Lower leg skin (tissue), 4 donors: ENCODE data around the gene SCG5. TPM values are rescaled to one million over a fixed set of nuclear protein-coding genes. Genes with fewer than 3 reads are reported as not detected.

ENCODE experiments used
- DNase-seq, 2 donors: peaks; one replicate each; pipeline ENCODE4 v3.0.0-alpha.2; 2019; ENCODE audit warnings: low spot score in 2 of 2
- H3K4me3 ChIP-seq: fragments of 200-600 bp; sonication (generic); 2 replicates; pipeline ENCODE4 v1.5.1; 2017; ENCODE audit warnings: mild to moderate bottlenecking, low read depth; ENCODE audit not compliant: poor library complexity, severe bottlenecking
- CTCF ChIP-seq, 3 donors: fragments of 450-650 bp; IDR thresholded peaks; one replicate each; pipeline ENCODE4 v1.5.1; 2016; ENCODE audit warnings: antibody characterized with exemption in 3 of 3, mild to moderate bottlenecking in 3 of 3, moderate library complexity in 2 of 3
- POLR2A ChIP-seq, 2 donors: fragments of 450-650 bp; IDR thresholded peaks; one replicate each; pipeline ENCODE4 v1.6.1; 2016 to 2017; ENCODE audit warnings: antibody characterized with exemption in 2 of 2, mild to moderate bottlenecking in 1 of 2, moderate library complexity in 1 of 2
- WGBS, 2 donors: methylation state at CpG; one replicate each; pipeline ENCODE4 v1.1.5; 2018; 5-methylcytosine and 5-hydroxymethylcytosine counted together
- intact Hi-C: fragments of 100-400 bp; cut with DNase I; formaldehyde crosslinking; loops from one replicate; pipeline ENCODE4 v1.15.0; 2023; ENCODE audit warnings: low total_unique reads
- total RNA-seq, 4 donors: library from RNA; depleted of rRNA; stranded (reverse); fragments of >200 nt; gene quantifications; one replicate each; pipeline ENCODE4 v1.1.0, GENCODE V29; 2016

SCG5 gene
- total RNA-seq, 4 donors from 2014 or later: 0.61 to 1.9 (median 1.1) TPM

- intact Hi-C loops: no loop called here
- H3K4me3 ChIP-seq: no peak overlapping the region
- 84% methylated on average over 10 of the region's 10 CpGs for WGBS, 2 donors
- no peak for DNase-seq
- TF ChIP-seq CTCF (IDR thresholded peaks at IDR 0.05) (no peak), POLR2A (IDR thresholded peaks at IDR 0.05) (no peak)
Observed at GRCh38 chr15:32729700-32730395, 88.3 kb downstream of the SCG5 start.

DNA sequence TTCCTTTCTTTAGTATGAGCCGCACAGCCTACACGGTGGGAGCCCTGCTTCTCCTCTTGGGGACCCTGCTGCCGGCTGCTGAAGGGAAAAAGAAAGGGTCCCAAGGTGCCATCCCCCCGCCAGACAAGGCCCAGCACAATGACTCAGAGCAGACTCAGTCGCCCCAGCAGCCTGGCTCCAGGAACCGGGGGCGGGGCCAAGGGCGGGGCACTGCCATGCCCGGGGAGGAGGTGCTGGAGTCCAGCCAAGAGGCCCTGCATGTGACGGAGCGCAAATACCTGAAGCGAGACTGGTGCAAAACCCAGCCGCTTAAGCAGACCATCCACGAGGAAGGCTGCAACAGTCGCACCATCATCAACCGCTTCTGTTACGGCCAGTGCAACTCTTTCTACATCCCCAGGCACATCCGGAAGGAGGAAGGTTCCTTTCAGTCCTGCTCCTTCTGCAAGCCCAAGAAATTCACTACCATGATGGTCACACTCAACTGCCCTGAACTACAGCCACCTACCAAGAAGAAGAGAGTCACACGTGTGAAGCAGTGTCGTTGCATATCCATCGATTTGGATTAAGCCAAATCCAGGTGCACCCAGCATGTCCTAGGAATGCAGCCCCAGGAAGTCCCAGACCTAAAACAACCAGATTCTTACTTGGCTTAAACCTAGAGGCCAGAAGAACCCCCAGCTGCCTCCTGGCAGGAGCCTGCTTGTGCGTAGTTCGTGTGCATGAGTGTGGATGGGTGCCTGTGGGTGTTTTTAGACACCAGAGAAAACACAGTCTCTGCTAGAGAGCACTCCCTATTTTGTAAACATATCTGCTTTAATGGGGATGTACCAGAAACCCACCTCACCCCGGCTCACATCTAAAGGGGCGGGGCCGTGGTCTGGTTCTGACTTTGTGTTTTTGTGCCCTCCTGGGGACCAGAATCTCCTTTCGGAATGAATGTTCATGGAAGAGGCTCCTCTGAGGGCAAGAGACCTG, 89.5 kb downstream of the SCG5 start:
- no peak overlapping the region for H3K4me3 ChIP-seq
- no peak for DNase-seq
- intact Hi-C loops: no loop called here
- no peak for TF ChIP-seq CTCF (IDR thresholded peaks at IDR 0.05)
- TF ChIP-seq POLR2A (IDR thresholded peaks at IDR 0.05): no peak
- 51 to 57% methylated on average over 27 of the region's 27 CpGs for WGBS, 2 donors

DNA sequence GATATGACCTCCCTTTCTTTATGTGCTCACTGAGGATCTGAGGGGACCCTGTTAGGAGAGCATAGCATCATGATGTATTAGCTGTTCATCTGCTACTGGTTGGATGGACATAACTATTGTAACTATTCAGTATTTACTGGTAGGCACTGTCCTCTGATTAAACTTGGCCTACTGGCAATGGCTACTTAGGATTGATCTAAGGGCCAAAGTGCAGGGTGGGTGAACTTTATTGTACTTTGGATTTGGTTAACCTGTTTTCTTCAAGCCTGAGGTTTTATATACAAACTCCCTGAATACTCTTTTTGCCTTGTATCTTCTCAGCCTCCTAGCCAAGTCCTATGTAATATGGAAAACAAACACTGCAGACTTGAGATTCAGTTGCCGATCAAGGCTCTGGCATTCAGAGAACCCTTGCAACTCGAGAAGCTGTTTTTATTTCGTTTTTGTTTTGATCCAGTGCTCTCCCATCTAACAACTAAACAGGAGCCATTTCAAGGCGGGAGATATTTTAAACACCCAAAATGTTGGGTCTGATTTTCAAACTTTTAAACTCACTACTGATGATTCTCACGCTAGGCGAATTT, 91.2 kb downstream of the SCG5 start:
- H3K4me3 ChIP-seq: no peak overlapping the region
- 77 to 79% methylated on average over 6 of the region's 6 CpGs for WGBS, 2 donors
- TF ChIP-seq CTCF (IDR thresholded peaks at IDR 0.05) (no peak), POLR2A (IDR thresholded peaks at IDR 0.05) (no peak)
- no peak for DNase-seq
- intact Hi-C loops: no loop called here

DNA sequence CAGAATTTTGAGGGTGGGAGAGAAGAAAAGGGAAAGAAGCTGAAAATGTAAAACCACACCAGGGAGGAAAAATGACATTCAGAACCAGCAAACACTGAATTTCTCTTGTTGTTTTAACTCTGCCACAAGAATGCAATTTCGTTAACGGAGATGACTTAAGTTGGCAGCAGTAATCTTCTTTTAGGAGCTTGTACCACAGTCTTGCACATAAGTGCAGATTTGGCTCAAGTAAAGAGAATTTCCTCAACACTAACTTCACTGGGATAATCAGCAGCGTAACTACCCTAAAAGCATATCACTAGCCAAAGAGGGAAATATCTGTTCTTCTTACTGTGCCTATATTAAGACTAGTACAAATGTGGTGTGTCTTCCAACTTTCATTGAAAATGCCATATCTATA, 91.8 kb downstream of the SCG5 start:
- no peak for DNase-seq
- TF ChIP-seq POLR2A (IDR thresholded peaks at IDR 0.05) (no peak), CTCF (IDR thresholded peaks at IDR 0.05) (no peak)
- no peak overlapping the region for H3K4me3 ChIP-seq
- WGBS, 2 donors: 68 to 89% methylated on average over 3 of the region's 3 CpGs
- intact Hi-C loops: no loop called here

GRCh38 chr15:32735989-32736700, 94.6 kb downstream of the SCG5 start:
- WGBS, 2 donors: 63 to 75% methylated on average over 2 of the region's 2 CpGs
- no peak for TF ChIP-seq POLR2A (IDR thresholded peaks at IDR 0.05)
- no peak for TF ChIP-seq CTCF (IDR thresholded peaks at IDR 0.05)
- DNase-seq: no peak
- no peak overlapping the region for H3K4me3 ChIP-seq
- intact Hi-C loops: no loop called here
